OCI-LY7 (cell line): Measurements from ENCODE around the gene LIN7A. TPM values are rescaled to one million over a fixed set of nuclear protein-coding genes. Genes with fewer than 3 reads are reported as not detected.

ENCODE experiments used
- BruUV-seq: library from RNA; stranded (reverse); fragments of 400-500 nt; replicated peaks from 2 replicates; lab custom pipeline; 2021; lab: Mats Ljungman, UMichigan
- CTCF ChIA-PET: fragments of 300-600 bp; sonication (Branson Sonifier 250); formaldehyde crosslinking; loops from one replicate; lab custom pipeline; 2022; ENCODE audit warnings: antibody characterized with exemption; ENCODE audit not compliant: unreplicated experiment; lab: Charles Lee
- POLR2A ChIA-PET: fragments of 300-600 bp; sonication (Branson Sonifier 250); formaldehyde crosslinking; loops from one replicate; lab custom pipeline; 2022; ENCODE audit warnings: antibody characterized with exemption; lab: Charles Lee
- DNase-seq: peaks from one replicate; pipeline ENCODE4 v3.0.0-alpha.2; 2015; ENCODE audit warnings: low spot score
- H2AFZ ChIP-seq: fragments of 200-600 bp; sonication (generic), shearing (Covaris generic); 2 replicates; pipeline ENCODE4 v1.6.1; 2014; ENCODE audit warnings: mild to moderate bottlenecking, antibody characterized with exemption, low read length, moderate library complexity
- H3K27ac ChIP-seq: fragments of 200-600 bp; sonication (generic); 2 replicates; pipeline ENCODE4 v1.5.1; 2014; ENCODE audit warnings: mixed run types, low read depth, mild to moderate bottlenecking, moderate library complexity, low read length, inconsistent platforms; ENCODE audit not compliant: poor library complexity, severe bottlenecking
- H3K36me3 ChIP-seq: fragments of 200-600 bp; sonication (generic); 2 replicates; pipeline ENCODE4 v1.6.1; 2014; ENCODE audit warnings: mild to moderate bottlenecking, antibody characterized with exemption, low read length, moderate library complexity, mixed read lengths; ENCODE audit not compliant: insufficient read depth
- H3K4me1 ChIP-seq: fragments of 200-600 bp; sonication (generic); 2 replicates; pipeline ENCODE4 v1.5.1; 2014; ENCODE audit warnings: mild to moderate bottlenecking, low read length; ENCODE audit not compliant: insufficient read depth, poor library complexity, severe bottlenecking
- H3K4me2 ChIP-seq: fragments of 200-600 bp; sonication (generic); 2 replicates; pipeline ENCODE4 v1.6.1; 2014; ENCODE audit warnings: mild to moderate bottlenecking, low read length
- H3K4me3 ChIP-seq: fragments of 200-600 bp; sonication (generic); 2 replicates; pipeline ENCODE4 v1.5.1; 2014; ENCODE audit warnings: mild to moderate bottlenecking, low read depth, low read length; ENCODE audit not compliant: poor library complexity, severe bottlenecking
- H3K79me2 ChIP-seq: fragments of 200-600 bp; sonication (generic); 2 replicates; pipeline ENCODE4 v1.6.1; 2016; ENCODE audit warnings: low read depth, mild to moderate bottlenecking, low read length, moderate library complexity, mixed read lengths; ENCODE audit not compliant: insufficient read depth
- H3K9me2 ChIP-seq: fragments of 200-600 bp; sonication (generic); 2 replicates; pipeline ENCODE4 v1.6.1; 2016; ENCODE audit warnings: mild to moderate bottlenecking, low read length, mixed read lengths; ENCODE audit not compliant: insufficient read depth
- H3K9me3 ChIP-seq: fragments of 200-600 bp; sonication (generic); 2 replicates; pipeline ENCODE4 v1.6.1; 2014; ENCODE audit warnings: mild to moderate bottlenecking, mixed run types, low read length, mixed read lengths
- H4K20me1 ChIP-seq: fragments of 200-600 bp; sonication (generic); 2 replicates; pipeline ENCODE4 v1.6.1; 2014; ENCODE audit warnings: mild to moderate bottlenecking, antibody characterized with exemption, low read length, moderate library complexity, mixed read lengths; ENCODE audit not compliant: insufficient read depth
- CTCF ChIP-seq: fragments of 200-600 bp; sonication (generic); conservative IDR thresholded peaks from 2 replicates; pipeline ENCODE4 v1.5.1; 2014; ENCODE audit warnings: mild to moderate bottlenecking, antibody characterized with exemption, low read length, moderate library complexity, mixed read lengths
- EZH2phosphoT487 ChIP-seq: fragments of 200-600 bp; sonication (generic); IDR thresholded peaks from 2 replicates; pipeline ENCODE4 v1.6.1; 2018; ENCODE audit warnings: low read depth, borderline replicate concordance, mild to moderate bottlenecking, mixed run types, antibody characterized with exemption, low read length, moderate library complexity, mixed read lengths
- intact Hi-C: fragments of 100-400 bp; cut with micrococcal nuclease; formaldehyde crosslinking; loops from one replicate; pipeline ENCODE4 v1.10.0; 2022; ENCODE audit not compliant: unreplicated experiment
- total RNA-seq, 2 experiments: library from RNA; depleted of rRNA in 1 of 2; stranded (reverse); fragments of >200 nt in 1 of 2; shearing (Covaris generic) in 1 of 2; gene quantifications; 2 replicates each; pipeline ENCODE4 v1.2.3, GENCODE V29; 2014 to 2022

The LIN7A gene
- total RNA-seq, 2 experiments from 2014 or later = 0.61 TPM; not detected in 1

- Histone ChIP-seq H3K79me2 (no peaks in the 10 kb centered on the region), H3K27ac (no peak overlapping the region), H2AFZ (no peak overlapping the region), H3K9me3 (no peaks in the 10 kb centered on the region), H3K4me3 (no peak overlapping the region), H3K36me3 (no peaks in the 10 kb centered on the region), H3K4me2 (no peak overlapping the region), H4K20me1 (no peaks in the 10 kb centered on the region), H3K4me1 (no peaks in the 10 kb centered on the region), H3K9me2 (no peaks in the 10 kb centered on the region; the same call in 1 of the 2 replicates)
- no peak for TF ChIP-seq CTCF
- TF ChIP-seq EZH2phosphoT487 = no peak
- no TSS peak for BruUV-seq
- ChIA-PET CTCF (no interaction called here), POLR2A (interaction anchor here (0.6 kb wide), 1 partner anchor 57 kb away, joined by 7 read pairs; no protein-coding TSS in a partner anchor)
- no peak for DNase-seq
- intact Hi-C loops = no loop called here
Measured at GRCh38 chr12:80968326-80968725, 30.6 kb upstream of the LIN7A start.

GRCh38 chr12:80967565-80967964, 29.8 kb upstream of the LIN7A start:
- ChIA-PET CTCF (no interaction called here), POLR2A (no interaction called here)
- no peak overlapping the region for H3K4me2 ChIP-seq
- H3K9me3 ChIP-seq = no peaks in the 10 kb centered on the region
- H3K4me3 ChIP-seq = no peak overlapping the region
- TF ChIP-seq EZH2phosphoT487 = no peak
- TF ChIP-seq CTCF = no peak
- no peak overlapping the region for H2AFZ ChIP-seq
- H4K20me1 ChIP-seq = no peaks in the 10 kb centered on the region
- no peak overlapping the region for H3K27ac ChIP-seq
- no TSS peak for BruUV-seq
- intact Hi-C loops = no loop called here
- no peaks in the 10 kb centered on the region for H3K36me3 ChIP-seq
- no peaks in the 10 kb centered on the region for H3K4me1 ChIP-seq
- no peaks in the 10 kb centered on the region for H3K79me2 ChIP-seq
- no peaks in the 10 kb centered on the region; the same call in 1 of the 2 replicates for H3K9me2 ChIP-seq
- DNase-seq = no peak

GRCh38 chr12:80966001-80966400, 28.3 kb upstream of the LIN7A start:
- TF ChIP-seq EZH2phosphoT487 (no peak), CTCF (no peak)
- intact Hi-C loops = no loop called here
- H3K4me1 ChIP-seq = no peaks in the 10 kb centered on the region
- H3K4me2 ChIP-seq = no peak overlapping the region
- H3K9me2 ChIP-seq = no peaks in the 10 kb centered on the region; the same call in 1 of the 2 replicates
- no peak for DNase-seq
- no peaks in the 10 kb centered on the region for H3K9me3 ChIP-seq
- H3K4me3 ChIP-seq = no peak overlapping the region
- H3K27ac ChIP-seq = no peak overlapping the region
- no peaks in the 10 kb centered on the region for H3K36me3 ChIP-seq
- POLR2A ChIA-PET = no interaction called here
- no peaks in the 10 kb centered on the region for H3K79me2 ChIP-seq
- no peaks in the 10 kb centered on the region for H4K20me1 ChIP-seq
- CTCF ChIA-PET = no interaction called here
- no peak overlapping the region for H2AFZ ChIP-seq
- no TSS peak for BruUV-seq
